Lower leg skin (tissue), 4 donors: ENCODE measurements around the gene TMEM101. TPM values are rescaled to one million over a fixed set of nuclear protein-coding genes. Genes with fewer than 3 reads are reported as not detected.

Source experiments
- DNase-seq, 2 donors: peaks; one replicate each; pipeline ENCODE4 v3.0.0-alpha.2; 2019; ENCODE audit warnings: low spot score in 2 of 2
- H3K4me3 ChIP-seq: fragments of 200-600 bp; sonication (generic); 2 replicates; pipeline ENCODE4 v1.5.1; 2017; ENCODE audit warnings: mild to moderate bottlenecking, low read depth; ENCODE audit not compliant: poor library complexity, severe bottlenecking
- POLR2A ChIP-seq, 2 donors: fragments of 450-650 bp; IDR thresholded peaks; one replicate each; pipeline ENCODE4 v1.6.1; 2016 to 2017; ENCODE audit warnings: antibody characterized with exemption in 2 of 2, mild to moderate bottlenecking in 1 of 2, moderate library complexity in 1 of 2
- WGBS, 2 donors: methylation state at CpG; one replicate each; pipeline ENCODE4 v1.1.5; 2018; 5-methylcytosine and 5-hydroxymethylcytosine counted together
- intact Hi-C: fragments of 100-400 bp; cut with DNase I; formaldehyde crosslinking; loops from one replicate; pipeline ENCODE4 v1.15.0; 2023; ENCODE audit warnings: low total_unique reads
- total RNA-seq, 4 donors: library from RNA; depleted of rRNA; stranded (reverse); fragments of >200 nt; gene quantifications; one replicate each; pipeline ENCODE4 v1.1.0, GENCODE V29; 2016
- TF ChIP-seq, protein P1 (sequence below), 3 donors: fragments of 450-650 bp; IDR thresholded peaks; one replicate each; pipeline ENCODE4 v1.5.1; 2016; ENCODE audit warnings: antibody characterized with exemption in 3 of 3, mild to moderate bottlenecking in 3 of 3, moderate library complexity in 2 of 3

Gene TMEM101
- total RNA-seq, 4 donors from 2014 or later: 28.4 to 48.0 (median 41.2) TPM

DNA sequence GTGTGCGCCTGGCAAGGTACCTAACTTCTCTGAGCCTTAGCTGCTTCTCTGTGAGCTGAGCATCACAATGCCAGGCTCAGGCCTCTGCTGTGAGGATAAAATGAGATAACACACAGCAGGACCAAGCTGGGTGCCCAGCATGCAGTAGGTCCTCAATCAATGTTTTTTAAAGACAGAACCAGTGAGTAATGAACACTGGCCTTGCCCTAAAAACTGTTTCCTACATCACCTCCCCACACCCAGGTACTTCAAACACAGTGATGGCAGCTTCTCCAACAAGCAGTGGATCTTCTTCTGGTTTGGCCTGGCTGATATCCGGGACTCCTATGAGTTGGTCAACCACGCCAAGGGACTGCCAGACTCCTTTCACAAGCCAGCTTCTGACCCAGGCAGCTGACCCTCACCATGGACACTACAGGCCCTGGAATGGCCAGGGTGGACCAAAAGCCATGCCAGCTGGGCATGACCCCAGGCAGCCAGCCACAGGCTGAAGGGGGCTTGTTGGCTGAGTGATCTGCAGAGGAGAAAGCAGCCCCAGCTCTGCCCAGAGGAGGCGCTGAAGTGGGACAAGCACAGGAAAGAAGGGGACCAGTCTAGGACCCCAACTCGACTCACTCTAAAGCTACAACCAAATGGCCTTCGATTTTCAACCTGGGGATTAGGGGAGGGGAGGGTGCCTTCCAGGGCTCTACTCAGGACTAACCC is 6.4 kb downstream of the TMEM101 start:
- WGBS, 2 donors: 64 to 73% methylated on average over 4 to 6 of the region's 6 CpGs
- intact Hi-C loops: no loop called here
- DNase-seq: no peak
- no peak for TF ChIP-seq POLR2A (IDR thresholded peaks at IDR 0.05)
- TF ChIP-seq, protein P1, sequence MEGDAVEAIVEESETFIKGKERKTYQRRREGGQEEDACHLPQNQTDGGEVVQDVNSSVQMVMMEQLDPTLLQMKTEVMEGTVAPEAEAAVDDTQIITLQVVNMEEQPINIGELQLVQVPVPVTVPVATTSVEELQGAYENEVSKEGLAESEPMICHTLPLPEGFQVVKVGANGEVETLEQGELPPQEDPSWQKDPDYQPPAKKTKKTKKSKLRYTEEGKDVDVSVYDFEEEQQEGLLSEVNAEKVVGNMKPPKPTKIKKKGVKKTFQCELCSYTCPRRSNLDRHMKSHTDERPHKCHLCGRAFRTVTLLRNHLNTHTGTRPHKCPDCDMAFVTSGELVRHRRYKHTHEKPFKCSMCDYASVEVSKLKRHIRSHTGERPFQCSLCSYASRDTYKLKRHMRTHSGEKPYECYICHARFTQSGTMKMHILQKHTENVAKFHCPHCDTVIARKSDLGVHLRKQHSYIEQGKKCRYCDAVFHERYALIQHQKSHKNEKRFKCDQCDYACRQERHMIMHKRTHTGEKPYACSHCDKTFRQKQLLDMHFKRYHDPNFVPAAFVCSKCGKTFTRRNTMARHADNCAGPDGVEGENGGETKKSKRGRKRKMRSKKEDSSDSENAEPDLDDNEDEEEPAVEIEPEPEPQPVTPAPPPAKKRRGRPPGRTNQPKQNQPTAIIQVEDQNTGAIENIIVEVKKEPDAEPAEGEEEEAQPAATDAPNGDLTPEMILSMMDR (IDR thresholded peaks at IDR 0.05): no peak
- H3K4me3 ChIP-seq: no peak overlapping the region

DNA sequence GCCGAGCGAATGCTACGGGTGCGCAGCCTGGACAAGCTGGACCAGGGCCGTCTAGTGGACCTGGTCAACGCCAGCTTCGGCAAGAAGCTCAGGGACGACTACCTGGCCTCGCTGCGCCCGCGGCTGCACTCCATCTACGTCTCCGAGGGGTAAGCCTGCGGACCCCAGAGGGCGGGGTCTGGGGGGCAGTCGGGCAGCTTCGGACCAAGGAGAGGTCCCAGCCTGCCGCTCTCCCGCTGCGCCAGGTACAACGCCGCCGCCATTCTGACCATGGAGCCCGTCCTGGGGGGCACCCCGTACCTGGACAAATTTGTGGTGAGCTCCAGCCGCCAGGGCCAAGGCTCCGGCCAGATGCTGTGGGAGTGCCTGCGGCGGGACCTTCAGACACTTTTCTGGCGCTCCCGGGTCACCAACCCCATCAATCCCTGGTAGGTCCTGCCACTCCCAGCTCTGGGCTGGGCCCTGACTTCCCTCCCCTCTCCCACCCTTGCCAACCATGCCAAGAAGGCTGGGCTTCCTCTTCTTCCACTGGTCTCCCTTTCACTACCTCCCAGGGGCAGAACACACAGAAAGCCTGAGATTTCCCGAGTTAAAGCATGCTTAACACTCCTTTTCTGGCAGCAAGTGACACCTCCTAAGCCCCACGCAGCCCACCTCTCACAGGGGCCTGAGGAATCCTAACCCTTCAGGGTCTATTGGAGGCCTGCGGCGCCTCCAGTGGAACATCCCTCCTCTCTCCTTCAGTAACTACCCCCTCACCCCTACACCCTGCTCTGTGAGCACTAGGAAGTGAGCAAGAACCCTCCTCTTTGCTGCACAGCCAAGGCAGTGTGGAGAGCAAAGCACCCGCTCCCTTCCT is 7.2 kb downstream of the TMEM101 start:
- DNase-seq: no peak
- H3K4me3 ChIP-seq: peak overlapping the region; percentile 23
- 6 to 10% methylated on average over 10 to 33 of the region's 37 CpGs for WGBS, 2 donors
- intact Hi-C loops: no loop called here
- TF ChIP-seq, protein P1 (IDR thresholded peaks at IDR 0.05): no peak
- no peak for TF ChIP-seq POLR2A (IDR thresholded peaks at IDR 0.05)

DNA sequence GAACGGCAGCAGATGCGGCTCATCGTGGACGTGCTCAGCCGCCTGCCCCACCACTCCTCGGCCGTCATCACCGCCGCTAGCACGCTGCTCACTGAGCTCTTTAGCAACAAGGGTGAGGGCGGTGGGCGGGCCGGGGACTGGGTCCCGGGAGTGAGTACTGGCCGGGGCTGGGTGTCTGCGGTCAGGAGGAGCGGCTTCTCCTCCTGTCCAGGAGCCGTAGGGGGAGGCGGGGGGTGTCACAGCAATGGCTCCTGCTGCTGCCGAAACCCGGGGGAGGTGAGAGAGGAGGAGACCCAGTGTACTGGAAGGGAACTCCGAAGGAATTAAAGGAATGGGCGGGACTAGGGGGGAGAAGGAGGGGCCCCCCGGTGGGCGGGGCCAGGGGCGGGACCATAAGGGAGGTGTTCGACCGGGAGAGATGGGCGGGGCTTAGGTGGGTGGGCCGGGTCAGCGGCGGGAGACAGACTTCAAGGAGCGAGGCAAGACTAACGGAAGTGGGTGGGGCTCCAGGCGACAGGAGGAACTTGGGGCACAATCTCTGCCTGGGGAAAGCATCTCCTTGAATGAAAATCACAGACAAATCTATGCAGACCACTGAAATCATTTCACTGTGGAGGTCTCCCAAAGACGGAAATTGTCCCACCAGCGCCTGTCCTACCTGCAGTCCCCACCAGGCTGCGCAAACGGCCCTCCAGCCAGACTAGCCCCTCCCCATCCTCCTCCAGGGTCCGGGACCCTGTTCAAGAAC is 8.0 kb downstream of the TMEM101 start:
- 1% methylated on average over 35 to 39 of the region's 40 CpGs for WGBS, 2 donors
- peak; percentile 99 to 100 for DNase-seq
- H3K4me3 ChIP-seq: peak overlapping the region; percentile 23
- intact Hi-C loops: no loop called here
- TF ChIP-seq, protein P1 (IDR thresholded peaks at IDR 0.05): no peak
- TF ChIP-seq POLR2A (IDR thresholded peaks at IDR 0.05): no peak

DNA sequence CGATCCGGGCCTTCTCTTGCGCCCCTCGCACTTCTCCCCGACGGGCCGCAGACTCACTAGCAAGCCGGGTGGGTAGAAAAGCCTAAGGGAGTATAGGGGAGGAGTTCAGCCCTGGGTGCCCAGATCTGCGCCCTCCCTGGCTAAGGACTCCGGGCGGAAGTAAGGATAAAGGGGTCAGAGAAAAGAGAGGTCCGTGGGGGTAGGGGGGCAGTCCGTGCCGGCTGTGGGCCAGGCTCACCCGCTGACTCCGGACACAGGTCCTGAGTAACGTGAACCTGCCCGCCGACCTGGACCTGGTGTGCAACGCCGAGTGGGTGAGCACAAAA is 8.5 kb downstream of the TMEM101 start:
- intact Hi-C loops: no loop called here
- TF ChIP-seq, protein P1 (IDR thresholded peaks at IDR 0.05): no peak
- TF ChIP-seq POLR2A (IDR thresholded peaks at IDR 0.05): no peak
- 2 to 4% methylated on average over 21 of the region's 21 CpGs for WGBS, 2 donors

DNA sequence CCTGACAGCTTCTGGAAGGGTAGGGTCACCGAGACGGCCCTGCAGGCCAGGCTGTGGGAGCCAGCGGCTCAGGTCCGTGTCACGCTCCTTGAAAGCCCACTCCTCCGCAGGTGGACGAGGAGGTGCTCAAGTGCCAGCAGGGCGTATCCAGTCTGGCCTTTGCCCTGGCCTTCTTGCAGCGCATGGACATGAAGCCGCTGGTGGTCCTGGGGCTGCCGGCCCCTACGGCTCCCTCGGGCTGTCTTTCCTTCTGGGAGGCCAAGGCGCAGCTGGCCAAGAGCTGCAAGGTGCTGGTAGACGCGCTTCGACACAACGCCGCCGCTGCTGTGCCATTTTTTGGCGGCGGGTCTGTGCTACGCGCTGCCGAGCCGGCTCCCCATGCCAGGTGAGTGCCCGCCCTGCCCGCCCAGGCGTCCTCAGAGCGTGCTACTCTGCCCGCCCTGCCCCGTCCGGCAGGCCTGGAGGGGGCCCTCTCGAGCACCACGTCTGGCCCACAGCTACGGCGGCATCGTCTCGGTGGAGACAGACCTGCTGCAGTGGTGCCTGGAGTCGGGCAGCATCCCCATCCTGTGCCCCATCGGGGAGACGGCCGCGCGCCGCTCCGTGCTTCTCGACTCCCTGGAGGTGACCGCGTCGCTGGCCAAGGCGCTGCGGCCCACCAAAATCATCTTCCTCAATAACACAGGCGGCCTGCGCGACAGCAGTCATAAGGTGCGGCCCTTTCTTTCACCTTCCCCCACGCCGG is 9.1 kb downstream of the TMEM101 start:
- WGBS, 2 donors: 3% methylated on average over 35 to 46 of the region's 59 CpGs
- intact Hi-C loops: no loop called here
- peak in 1 of 2 donors; percentile 90 for DNase-seq
- TF ChIP-seq POLR2A (IDR thresholded peaks at IDR 0.05): no peak
- TF ChIP-seq, protein P1 (IDR thresholded peaks at IDR 0.05): no peak
- no peak overlapping the region for H3K4me3 ChIP-seq

More for the DNA sequence above, 8.5 kb downstream of the TMEM101 start:
- no peak overlapping the region for H3K4me3 ChIP-seq
- DNase-seq: peak in 1 of 2 donors; percentile 86
